B cell (primary cell): Measurements from ENCODE around the gene RAB3IP. TPM values are rescaled to one million over a fixed set of nuclear protein-coding genes. Genes with fewer than 3 reads are reported as not detected.

Source experiments
- ATAC-seq: fragments of 200-7000 bp; cut with Tn5 transposase; one replicate; pipeline ENCODE4 v1.10.0; 2021; ENCODE audit warnings: low read depth, mild to moderate bottlenecking, moderate number of reproducible peaks, moderate library complexity
- CTCF ChIA-PET: fragments of 350-600 bp; sonication (Branson Sonifier 250); formaldehyde crosslinking; loops from one replicate; lab custom pipeline; 2021; ENCODE audit warnings: antibody characterized with exemption, inconsistent platforms; lab: Charles Lee
- POLR2A ChIA-PET: fragments of 350-600 bp; sonication (Branson Sonifier 250); formaldehyde crosslinking; loops from one replicate; lab custom pipeline; 2021; ENCODE audit warnings: antibody characterized with exemption; lab: Charles Lee
- DNase-seq: peaks from one replicate; pipeline ENCODE4 v3.0.0; 2013
- H2AFZ ChIP-seq: 2 replicates; pipeline ENCODE4 v1.6.1; 2012; ENCODE audit warnings: mild to moderate bottlenecking, low read depth, low read length; ENCODE audit not compliant: insufficient read depth, poor library complexity, severe bottlenecking
- H3K27ac ChIP-seq, 2 donors: 1 replicate in 1 of 2; 2 replicates in 1 of 2; pipeline ENCODE4 v1.5.1; 2012 to 2013; ENCODE audit warnings: low read length in 2 of 2, mild to moderate bottlenecking in 2 of 2, moderate library complexity in 1 of 2
- H3K27me3 ChIP-seq, 4 experiments: fragments of 200-600 bp in 1 of 4; sonication (generic) in 1 of 4; replicated peaks in 1 of 4; 1 replicate in 2 of 4; 2 replicates in 2 of 4; pipeline versions ENCODE4 v1.6.1 to v1.7.0; 2013 to 2016; ENCODE audit warnings: low read length in 3 of 4, mild to moderate bottlenecking in 2 of 4, mixed read lengths in 1 of 4, moderate library complexity in 1 of 4; ENCODE audit not compliant: insufficient read depth in 4 of 4, control insufficient read depth in 3 of 4; ENCODE audit errors: control extremely low read depth in 1 of 4
- H3K36me3 ChIP-seq, 2 experiments: replicated peaks in 1 of 2; 1 replicate in 1 of 2; 2 replicates in 1 of 2; pipeline versions ENCODE4 v1.6.1 to v1.7.1; 2013; ENCODE audit warnings: low read length in 1 of 2; ENCODE audit not compliant: insufficient read depth in 2 of 2, control insufficient read depth in 1 of 2; ENCODE audit errors: control extremely low read depth in 1 of 2, extremely low read depth in 1 of 2
- H3K4me1 ChIP-seq, 2 donors: fragments of 200-600 bp in 1 of 2; sonication (generic) in 1 of 2; 1 replicate in 1 of 2; 2 replicates in 1 of 2; pipeline versions ENCODE4 v1.5.1 to v1.6.1; 2013 to 2017; ENCODE audit warnings: low read length in 2 of 2; ENCODE audit not compliant: control insufficient read depth in 2 of 2, insufficient read depth in 2 of 2
- H3K4me2 ChIP-seq: replicated peaks from 2 replicates; pipeline ENCODE3; 2012; ENCODE audit warnings: mild to moderate bottlenecking, low read depth, low read length; ENCODE audit not compliant: poor library complexity, severe bottlenecking
- H3K4me3 ChIP-seq, 5 experiments: fragments of 200-600 bp in 1 of 5; sonication (generic) in 1 of 5; 1 replicate in 3 of 5; 2 replicates in 2 of 5; pipeline versions ENCODE4 v1.5.1 to v1.7.0; 2011 to 2016; ENCODE audit warnings: low read length in 4 of 5, mild to moderate bottlenecking in 4 of 5, low read depth in 2 of 5, control low read depth in 1 of 5, moderate library complexity in 1 of 5; ENCODE audit not compliant: insufficient read depth in 1 of 5; ENCODE audit errors: control extremely low read depth in 1 of 5, extremely low read depth in 1 of 5
- H3K79me2 ChIP-seq: fragments of 200-600 bp; sonication (generic); one replicate; pipeline ENCODE4 v1.6.0; 2016; ENCODE audit warnings: low read length; ENCODE audit not compliant: control insufficient read depth, insufficient read depth
- H3K9ac ChIP-seq: fragments of 200-600 bp; sonication (generic); 2 replicates; pipeline ENCODE4 v1.6.1; 2017; ENCODE audit warnings: mild to moderate bottlenecking, low read length, moderate library complexity
- H3K9me3 ChIP-seq, 3 donors: one replicate each; pipeline versions ENCODE4 v1.6.1 to v1.7.1; 2013; ENCODE audit warnings: low read length in 2 of 3; ENCODE audit not compliant: control insufficient read depth in 2 of 3, insufficient read depth in 1 of 3; ENCODE audit errors: control extremely low read depth in 1 of 3
- H4K20me1 ChIP-seq: 2 replicates; pipeline ENCODE4 v1.6.0; 2012; ENCODE audit warnings: mild to moderate bottlenecking, low read length; ENCODE audit not compliant: insufficient read depth, control insufficient read depth, poor library complexity, severe bottlenecking
- H3K27ac Mint-ChIP-seq: one replicate; pipeline ENCODE4 v1.8.0; 2021; ENCODE audit warnings: mixed read lengths
- H3K27me3 Mint-ChIP-seq: one replicate; pipeline ENCODE4 v1.8.0; 2021; ENCODE audit warnings: mixed read lengths
- H3K4me1 Mint-ChIP-seq: one replicate; pipeline ENCODE4 v1.8.0; 2021; ENCODE audit warnings: mixed read lengths
- H3K4me3 Mint-ChIP-seq: one replicate; pipeline ENCODE4 v1.8.0; 2021; ENCODE audit warnings: mixed read lengths
- H3K9me3 Mint-ChIP-seq: one replicate; pipeline ENCODE4 v1.8.0; 2022; ENCODE audit warnings: mixed read lengths; ENCODE audit not compliant: insufficient read depth
- CTCF ChIP-seq: fragments of 200-600 bp; IDR thresholded peaks from one replicate; pipeline ENCODE4 v1.8.0; 2022; ENCODE audit warnings: antibody characterized with exemption, mild to moderate bottlenecking
- EZH2 ChIP-seq: IDR thresholded peaks from 2 replicates; pipeline ENCODE4 v1.6.1; 2012; ENCODE audit warnings: borderline replicate concordance, low read depth, mild to moderate bottlenecking, moderate library complexity, low read length; ENCODE audit not compliant: insufficient read depth, poor library complexity, severe bottlenecking
- WGBS: methylation state at CpG from one replicate; pipeline ENCODE4 v1.1.5; 2013; ENCODE audit warnings: missing lambda C conversion rate; ENCODE audit not compliant: insufficient coverage; 5-methylcytosine and 5-hydroxymethylcytosine counted together
- intact Hi-C: fragments of 100-400 bp; cut with micrococcal nuclease; formaldehyde crosslinking; loops from one replicate; pipeline ENCODE4 v1.10.0; 2022
- polyA plus RNA-seq: library from polyadenylated mRNA; depleted of rRNA; stranded (reverse); fragments of >200 nt; gene quantifications from 2 replicates; pipeline ENCODE4 v1.2.3, GENCODE V29; 2012
- total RNA-seq, 2 donors: library from RNA; stranded (reverse); fragments of 120-200 nt in 1 of 2; gene quantifications; 1 replicate in 1 of 2; 2 replicates in 1 of 2; pipeline versions ENCODE4 v1.2.3 to v1.2.4, GENCODE V29; 2013 to 2022

The RAB3IP gene
- total and polyA plus RNA-seq, 2 donors (not counting 1 experiment from before 2014, with no cell fraction given), result 11.2 to 37.9 TPM

- POLR2A ChIA-PET, result no interaction called here
These were observed 17.9 kb upstream of the RAB3IP start for GRCh38 chr12:69720750-69721149.

DNA sequence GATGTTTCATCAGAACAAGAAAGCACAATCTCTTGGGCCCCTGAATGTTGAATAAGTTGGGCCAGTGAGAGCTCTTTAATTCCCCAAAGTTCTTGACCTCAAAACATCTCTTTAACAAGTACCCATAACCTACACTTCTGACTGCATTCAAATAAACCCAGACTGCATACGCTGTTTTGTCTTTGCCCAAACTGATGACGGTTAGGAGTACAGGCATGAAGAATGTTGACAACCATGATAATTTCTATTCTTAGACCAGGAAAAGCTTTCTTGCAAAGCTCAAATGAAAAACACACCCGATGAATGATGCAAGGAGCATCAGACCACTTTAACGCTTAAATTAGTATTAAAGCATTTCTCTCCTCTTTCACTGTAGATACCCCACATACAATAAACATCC, 11.7 kb upstream of the RAB3IP start:
- no peak overlapping the region for H3K9ac ChIP-seq
- no peak overlapping the region for H3K27ac ChIP-seq
- intact Hi-C loops, result no loop called here
- WGBS, result 100% methylated on average over 1 of the region's 4 CpGs
- no peaks in the 10 kb centered on the region for H3K4me1 Mint-ChIP-seq
- ATAC-seq, result no peak
- H3K79me2 ChIP-seq, result no peaks in the 10 kb centered on the region
- no peaks in the 10 kb centered on the region for H3K9me3 ChIP-seq
- H4K20me1 ChIP-seq, result no peaks in the 10 kb centered on the region
- no peak for DNase-seq
- no peak overlapping the region for H3K27ac Mint-ChIP-seq
- no peaks in the 10 kb centered on the region for H3K9me3 Mint-ChIP-seq
- no peaks in the 10 kb centered on the region for H3K4me1 ChIP-seq
- peaks cover 0 to 5% (median 0%) of the 10 kb centered on the region in 4 experiments for H3K27me3 ChIP-seq
- no peak overlapping the region for H3K4me3 Mint-ChIP-seq
- no peak overlapping the region for H3K4me3 ChIP-seq
- H3K27me3 Mint-ChIP-seq, result peaks cover 25% of the 10 kb centered on the region
- ChIA-PET POLR2A (no interaction called here), CTCF (no interaction called here)
- no peak overlapping the region for H3K4me2 ChIP-seq
- no peak overlapping the region for H2AFZ ChIP-seq
- TF ChIP-seq CTCF (no peak), EZH2 (no peak)
- H3K36me3 ChIP-seq, result no peaks in the 10 kb centered on the region

More at GRCh38 chr12:69720750-69721149, 17.9 kb upstream of the RAB3IP start:
- no peak overlapping the region for H3K4me3 Mint-ChIP-seq
- ATAC-seq (no peak), DNase-seq (no peak)
- CTCF ChIA-PET, result no interaction called here
- TF ChIP-seq CTCF, result no peak
- no peak for TF ChIP-seq EZH2
- no peak overlapping the region for H3K9ac ChIP-seq
- H3K27ac ChIP-seq, result no peak overlapping the region
- H3K4me1 Mint-ChIP-seq, result no peaks in the 10 kb centered on the region
- intact Hi-C loops, result no loop called here
- no peaks in the 10 kb centered on the region for H4K20me1 ChIP-seq
- H3K27me3 Mint-ChIP-seq, result peaks cover 48% of the 10 kb centered on the region
- no peak overlapping the region for H3K27ac Mint-ChIP-seq
- no peaks in the 10 kb centered on the region for H3K36me3 ChIP-seq
- no peak overlapping the region for H3K4me2 ChIP-seq
- H2AFZ ChIP-seq, result no peak overlapping the region
- H3K4me1 ChIP-seq, result no peaks in the 10 kb centered on the region
- no CpG with 5 or more reads among the region's 3 CpGs for WGBS
- no peak overlapping the region for H3K4me3 ChIP-seq
- no peaks in the 10 kb centered on the region for H3K9me3 Mint-ChIP-seq
- H3K79me2 ChIP-seq, result no peaks in the 10 kb centered on the region
- H3K9me3 ChIP-seq, result no peaks in the 10 kb centered on the region
- peaks cover 0 to 4% (median 0%) of the 10 kb centered on the region in 4 experiments for H3K27me3 ChIP-seq
